ENCODE measurements around the gene NPAS3.

- TF ChIP-seq CTCF (conservative IDR thresholded peaks at IDR 0.05; ENCODE audit: low read depth, low read length) (no peak), EZH2 (IDR thresholded peaks at IDR 0.05; ENCODE audit: borderline replicate concordance, low read depth, low read length, poor library complexity, severe bottlenecking) (no peak)
Measured at GRCh38 chr14:33851931-33852330, 913.3 kb downstream of the NPAS3 start.
